IMR-90 (cell line): ENCODE data around the gene SEMA3G. TPM values are rescaled to one million over a fixed set of nuclear protein-coding genes. Genes with fewer than 3 reads are reported as not detected.

Source experiments
- ATAC-seq: fragments of 200-7000 bp; cut with Tn5 transposase; 2 replicates; pipeline ENCODE4 v1.9.1; 2020; ENCODE audit warnings: low read depth, mild to moderate bottlenecking, moderate library complexity
- BruUV-seq: library from RNA; stranded (reverse); fragments of 400-500 nt; replicated peaks from 2 replicates; lab custom pipeline; 2021; lab: Mats Ljungman, UMichigan
- CTCF ChIA-PET: fragments of 300-600 bp; formaldehyde crosslinking; extraction: SDS; loops from one replicate; lab custom pipeline; 2021; ENCODE audit warnings: antibody characterized with exemption; lab: Yijun Ruan, JAX
- POLR2A ChIA-PET: fragments of 300-600 bp; sonication (Branson Sonifier 250); formaldehyde crosslinking; loops from one replicate; lab custom pipeline; 2022; ENCODE audit warnings: antibody characterized with exemption; ENCODE audit not compliant: unreplicated experiment; lab: Charles Lee
- DNase-seq: peaks from one replicate; pipeline ENCODE4 v3.0.0; 2013
- H2AFZ ChIP-seq: replicated peaks from 2 replicates; pipeline ENCODE3; 2013; ENCODE audit warnings: low read length, mild to moderate bottlenecking; ENCODE audit not compliant: poor library complexity
- H2AK5ac ChIP-seq: 2 replicates; pipeline ENCODE4 v1.6.1; 2013; ENCODE audit warnings: low read depth, low read length, inconsistent platforms
- H2AK9ac ChIP-seq: replicated peaks from 2 replicates; pipeline ENCODE3; 2013; ENCODE audit warnings: mild to moderate bottlenecking, low read depth, low read length, moderate library complexity; ENCODE audit not compliant: poor library complexity
- H2BK120ac ChIP-seq: 2 replicates; pipeline ENCODE4 v1.6.1; 2013; ENCODE audit warnings: low read depth, low read length, inconsistent platforms
- H2BK15ac ChIP-seq: 3 replicates; pipeline ENCODE4 v1.6.1; 2013; ENCODE audit warnings: low read depth, low read length, inconsistent platforms
- H2BK20ac ChIP-seq: 2 replicates; pipeline ENCODE4 v1.6.1; 2013; ENCODE audit warnings: low read depth, mild to moderate bottlenecking, inconsistent platforms, low read length, moderate library complexity
- H2BK5ac ChIP-seq: 2 replicates; pipeline ENCODE4 v1.6.1; 2013; ENCODE audit warnings: mild to moderate bottlenecking, low read depth, low read length, inconsistent platforms; ENCODE audit not compliant: poor library complexity, severe bottlenecking
- H3K14ac ChIP-seq: replicated peaks from 2 replicates; pipeline ENCODE4 v1.6.1; 2013; ENCODE audit warnings: low read depth, low read length, inconsistent platforms
- H3K18ac ChIP-seq: 2 replicates; pipeline ENCODE4 v1.6.1; 2013; ENCODE audit warnings: low read depth, low read length, control low read depth
- H3K23ac ChIP-seq: 2 replicates; pipeline ENCODE4 v1.6.1; 2013; ENCODE audit warnings: low read depth, low read length, inconsistent platforms
- H3K27ac ChIP-seq: 2 replicates; pipeline ENCODE4 v1.5.1; 2013; ENCODE audit warnings: mild to moderate bottlenecking, control low read depth, low read length; ENCODE audit not compliant: insufficient read depth
- H3K27me3 ChIP-seq: 2 replicates; pipeline ENCODE4 v1.6.1; 2013; ENCODE audit warnings: low read length; ENCODE audit not compliant: control insufficient read depth, insufficient read depth
- H3K36me3 ChIP-seq: 2 replicates; pipeline ENCODE4 v1.6.1; 2013; ENCODE audit warnings: low read length, mixed read lengths; ENCODE audit not compliant: control insufficient read depth, insufficient read depth
- H3K4ac ChIP-seq: 2 replicates; pipeline ENCODE4 v1.6.1; 2013; ENCODE audit warnings: low read depth, low read length, inconsistent platforms
- H3K4me1 ChIP-seq: 2 replicates; pipeline ENCODE4 v1.6.1; 2013; ENCODE audit warnings: low read length, mixed read lengths; ENCODE audit not compliant: control insufficient read depth, insufficient read depth
- H3K4me2 ChIP-seq: 2 replicates; pipeline ENCODE4 v1.6.1; 2013; ENCODE audit warnings: low read depth, mild to moderate bottlenecking, control low read depth, low read length, moderate library complexity
- H3K4me3 ChIP-seq: 2 replicates; pipeline ENCODE4 v1.5.1; 2013; ENCODE audit warnings: low read depth, mild to moderate bottlenecking, control low read depth, low read length, moderate library complexity; ENCODE audit not compliant: insufficient read depth
- H3K56ac ChIP-seq: 2 replicates; pipeline ENCODE4 v1.6.1; 2013; ENCODE audit warnings: low read length, inconsistent platforms; ENCODE audit not compliant: insufficient read depth; ENCODE audit errors: extremely low read depth
- H3K79me1 ChIP-seq, 2 experiments: 2 replicates each; pipeline ENCODE4 v1.6.1; 2013; ENCODE audit warnings: low read length in 2 of 2, inconsistent platforms in 1 of 2, low read depth in 1 of 2
- H3K9ac ChIP-seq: 2 replicates; pipeline ENCODE4 v1.6.1; 2013; ENCODE audit warnings: low read depth, low read length, control low read depth
- H3K9me1 ChIP-seq: 2 replicates; pipeline ENCODE4 v1.6.1; 2013; ENCODE audit warnings: low read length, inconsistent platforms; ENCODE audit not compliant: insufficient read depth
- H3K9me3 ChIP-seq: 2 replicates; pipeline ENCODE4 v1.6.1; 2013; ENCODE audit warnings: low read length; ENCODE audit not compliant: control insufficient read depth, insufficient read depth
- H4K20me1 ChIP-seq: 2 replicates; pipeline ENCODE4 v1.6.1; 2013; ENCODE audit warnings: low read length, inconsistent platforms; ENCODE audit not compliant: insufficient read depth
- H4K5ac ChIP-seq: 2 replicates; pipeline ENCODE4 v1.6.1; 2013; ENCODE audit warnings: mild to moderate bottlenecking, low read depth, low read length, control low read depth
- H4K8ac ChIP-seq, 2 experiments: 2 replicates each; pipeline ENCODE4 v1.6.1; 2013; ENCODE audit warnings: low read depth in 2 of 2, low read length in 2 of 2, control low read depth in 1 of 2, inconsistent platforms in 1 of 2
- H4K91ac ChIP-seq: 2 replicates; pipeline ENCODE4 v1.6.1; 2013; ENCODE audit warnings: low read depth, low read length, inconsistent platforms; ENCODE audit not compliant: insufficient read depth
- BHLHE40 ChIP-seq: fragments of 150-350 bp; IDR thresholded peaks from 2 replicates; pipeline ENCODE4 v1.6.1; 2016; ENCODE audit warnings: mild to moderate bottlenecking, low read depth, low read length
- WGBS, 2 experiments: methylation state at CpG; one replicate each; pipeline versions ENCODE4 v1.1.5 to v1.1.7; 2013; ENCODE audit warnings: missing lambda C conversion rate in 2 of 2; ENCODE audit not compliant: insufficient read length in 1 of 2; ENCODE audit errors: extremely low coverage in 2 of 2; 5-methylcytosine and 5-hydroxymethylcytosine counted together
- dilution Hi-C: fragments of 300-500 bp; cut with HindIII; formaldehyde crosslinking; loops from one replicate; pipeline ENCODE4 v1.14.3; 2018; ENCODE audit warnings: low sequenced_read_pairs; ENCODE audit not compliant: unreplicated experiment
- in situ Hi-C: fragments of 300-500 bp; cut with MboI; formaldehyde crosslinking; loops from 3 replicates; pipeline ENCODE4 v1.14.3; 2019; ENCODE audit warnings: low sequenced_read_pairs, inconsistent platforms, mixed read lengths
- intact Hi-C: fragments of 100-400 bp; cut with micrococcal nuclease; formaldehyde crosslinking; loops from 2 replicates; pipeline ENCODE4 v1.10.0; 2022
- polyA plus RNA-seq, 3 experiments: library from polyadenylated mRNA; depleted of rRNA; stranded (reverse); fragments of >200 nt; gene quantifications; 2 replicates each; pipeline ENCODE4 v1.2.3, GENCODE V29; 2012; ENCODE audit warnings: low replicate concordance in 1 of 3
- total RNA-seq: library from RNA; depleted of rRNA; stranded (reverse); fragments of >200 nt; gene quantifications from 2 replicates; pipeline ENCODE4 v1.2.3, GENCODE V29; 2012

SEMA3G gene
- total and polyA plus RNA-seq, 2 of the 4 experiments (the other 2 are of a cell fraction) = 0.07 TPM; not detected in 1

GRCh38 chr3:52443268-52443610, 1.7 kb downstream of the SEMA3G start:
- H3K4me1 ChIP-seq = no peaks in the 10 kb centered on the region
- ChIA-PET CTCF (no interaction called here), POLR2A (no interaction called here)
- H3K9me3 ChIP-seq = no peaks in the 10 kb centered on the region
- no peak overlapping the region for H4K5ac ChIP-seq
- intact Hi-C loops = no loop called here
- DNase-seq (no peak), ATAC-seq (no peak)
- no peak overlapping the region for H2AK9ac ChIP-seq
- H3K23ac ChIP-seq = no peak overlapping the region; the same call in 1 of the 2 replicates
- H3K79me1 ChIP-seq = no peaks in the 10 kb centered on the region
- H4K8ac ChIP-seq = no peak overlapping the region
- H4K20me1 ChIP-seq = no peaks in the 10 kb centered on the region; the same call in none of the 2 replicates
- H2AFZ ChIP-seq = no peak overlapping the region
- H3K4me2 ChIP-seq = no peak overlapping the region
- no CpG with 5 or more reads among the region's 8 CpGs for WGBS, 2 experiments
- no peak overlapping the region for H2BK5ac ChIP-seq
- H3K18ac ChIP-seq = no peak overlapping the region
- no peaks in the 10 kb centered on the region for H3K36me3 ChIP-seq
- H3K9me1 ChIP-seq = no peaks in the 10 kb centered on the region
- H3K4ac ChIP-seq = no peak overlapping the region
- no peak overlapping the region for H2BK15ac ChIP-seq
- no peak overlapping the region for H3K56ac ChIP-seq
- dilution Hi-C loops = no loop called here
- H3K4me3 ChIP-seq = no peak overlapping the region
- TF ChIP-seq BHLHE40 = no peak
- no TSS peak for BruUV-seq
- H3K27ac ChIP-seq = no peak overlapping the region
- in situ Hi-C loops = no loop called here
- no peak overlapping the region for H2BK20ac ChIP-seq
- no peaks in the 10 kb centered on the region for H3K27me3 ChIP-seq
- no peak overlapping the region for H2AK5ac ChIP-seq
- no peak overlapping the region for H4K91ac ChIP-seq
- H2BK120ac ChIP-seq = no peak overlapping the region
- no peak overlapping the region for H3K14ac ChIP-seq
- H3K9ac ChIP-seq = no peak overlapping the region
